Parathyroid adenoma (tissue), 2 donors: Measurements from ENCODE around the gene PTPRM.

Experiments used
- H2AFZ ChIP-seq: fragments of 300-600 bp; sonication (generic); one replicate; pipeline ENCODE4 v1.7.0; 2017; ENCODE audit warnings: antibody characterized with exemption, mild to moderate bottlenecking
- H3K27ac ChIP-seq: fragments of 300-600 bp; sonication (generic); one replicate; pipeline ENCODE4 v1.7.0; 2017
- H3K27me3 ChIP-seq: fragments of 300-600 bp; sonication (generic); one replicate; pipeline ENCODE4 v1.7.0; 2017; ENCODE audit warnings: low read length; ENCODE audit not compliant: control insufficient read depth, insufficient read depth
- H3K36me3 ChIP-seq: fragments of 300-600 bp; sonication (generic); one replicate; pipeline ENCODE4 v1.7.0; 2017; ENCODE audit warnings: low read length; ENCODE audit not compliant: control insufficient read depth, insufficient read depth
- H3K4me1 ChIP-seq: fragments of 300-600 bp; sonication (generic); one replicate; pipeline ENCODE4 v1.7.0; 2017; ENCODE audit warnings: control low read depth
- H3K4me2 ChIP-seq: fragments of 300-600 bp; sonication (generic); one replicate; pipeline ENCODE4 v1.7.0; 2017; ENCODE audit warnings: low read length
- H3K4me3 ChIP-seq: fragments of 300-600 bp; sonication (generic); one replicate; pipeline ENCODE4 v1.7.0; 2017; ENCODE audit warnings: low read depth, low read length
- H3K79me2 ChIP-seq: fragments of 300-600 bp; sonication (generic); one replicate; pipeline ENCODE4 v1.7.0; 2017; ENCODE audit warnings: control low read depth
- H3K9ac ChIP-seq: fragments of 300-600 bp; sonication (generic); one replicate; pipeline ENCODE4 v1.7.0; 2017; ENCODE audit warnings: mild to moderate bottlenecking
- H3K9me3 ChIP-seq: fragments of 300-600 bp; sonication (generic); one replicate; pipeline ENCODE4 v1.7.0; 2017; ENCODE audit warnings: low read length; ENCODE audit not compliant: control insufficient read depth
- CTCF ChIP-seq: fragments of 300-600 bp; sonication (generic); IDR thresholded peaks from one replicate; pipeline ENCODE4 v1.7.0; 2017; ENCODE audit warnings: antibody characterized with exemption, mild to moderate bottlenecking
- donor health status: primary hyperparathyroidism.

Gene PTPRM

GRCh38 chr18:7830468-7830867, 263.4 kb downstream of the PTPRM start:
- H3K27ac ChIP-seq = no peak overlapping the region

GRCh38 chr18:7839548-7839947, 272.4 kb downstream of the PTPRM start:
- Histone ChIP-seq H3K9me3 (no peaks in the 10 kb centered on the region), H3K9ac (no peak overlapping the region), H3K4me1 (peaks cover 2% of the 10 kb centered on the region), H3K27me3 (no peaks in the 10 kb centered on the region), H3K27ac (no peak overlapping the region), H3K79me2 (peaks cover 17% of the 10 kb centered on the region), H2AFZ (no peak overlapping the region), H3K4me3 (no peak overlapping the region), H3K4me2 (no peak overlapping the region), H3K36me3 (no peaks in the 10 kb centered on the region)
- TF ChIP-seq CTCF = no peak

More at GRCh38 chr18:7830468-7830867, 263.4 kb downstream of the PTPRM start:
- H3K4me3 ChIP-seq = no peak overlapping the region
- H3K4me1 ChIP-seq = no peaks in the 10 kb centered on the region
- no peak overlapping the region for H2AFZ ChIP-seq
- TF ChIP-seq CTCF = no peak
- H3K79me2 ChIP-seq = peaks cover 3% of the 10 kb centered on the region
- H3K9ac ChIP-seq = no peak overlapping the region
- no peak overlapping the region for H3K4me2 ChIP-seq
- H3K9me3 ChIP-seq = no peaks in the 10 kb centered on the region
- H3K27me3 ChIP-seq = no peaks in the 10 kb centered on the region
- H3K36me3 ChIP-seq = no peaks in the 10 kb centered on the region

GRCh38 chr18:7840411-7840810, 273.3 kb downstream of the PTPRM start:
- Histone ChIP-seq H3K27me3 (no peaks in the 10 kb centered on the region), H3K27ac (no peak overlapping the region), H3K9ac (no peak overlapping the region), H3K4me2 (no peak overlapping the region), H3K4me1 (peaks cover 2% of the 10 kb centered on the region), H3K9me3 (no peaks in the 10 kb centered on the region), H3K36me3 (no peaks in the 10 kb centered on the region), H3K79me2 (peaks cover 18% of the 10 kb centered on the region), H3K4me3 (no peak overlapping the region), H2AFZ (no peak overlapping the region)
- TF ChIP-seq CTCF = no peak

- no peak overlapping the region for H2AFZ ChIP-seq
- H3K27me3 ChIP-seq = no peaks in the 10 kb centered on the region
- no peaks in the 10 kb centered on the region for H3K36me3 ChIP-seq
- TF ChIP-seq CTCF = no peak
- H3K4me1 ChIP-seq = peaks cover 2% of the 10 kb centered on the region
- H3K79me2 ChIP-seq = peaks cover 16% of the 10 kb centered on the region
- no peak overlapping the region for H3K4me2 ChIP-seq
- no peak overlapping the region for H3K9ac ChIP-seq
- H3K9me3 ChIP-seq = no peaks in the 10 kb centered on the region
- H3K27ac ChIP-seq = no peak overlapping the region
- H3K4me3 ChIP-seq = no peak overlapping the region
Measured at GRCh38 chr18:7844017-7844416, 276.9 kb downstream of the PTPRM start.

GRCh38 chr18:7844418-7844817, 277.3 kb downstream of the PTPRM start:
- Histone ChIP-seq H3K4me1 (peaks cover 2% of the 10 kb centered on the region), H3K36me3 (no peaks in the 10 kb centered on the region), H3K27me3 (no peaks in the 10 kb centered on the region), H3K9me3 (no peaks in the 10 kb centered on the region), H3K79me2 (peaks cover 14% of the 10 kb centered on the region), H2AFZ (no peak overlapping the region), H3K4me3 (no peak overlapping the region), H3K9ac (no peak overlapping the region), H3K27ac (no peak overlapping the region), H3K4me2 (no peak overlapping the region)
- no peak for TF ChIP-seq CTCF
